Limb (tissue), 2 donors: ENCODE measurements around the gene BORCS6.
A peak's percentile ranks its signal among the peaks of the same experiment; 100 is the strongest.
"Not testable (repeated sequence)": the region's sequence is repeated elsewhere in the genome, so short reads cannot be mapped to it uniquely, and the experiment has no call there.

Experiments
- DNase-seq, 2 donors: peaks; one replicate each; pipeline ENCODE4 v3.0.0-alpha.2; 2016; ENCODE audit errors: extremely low spot score in 2 of 2

The BORCS6 gene

DNA sequence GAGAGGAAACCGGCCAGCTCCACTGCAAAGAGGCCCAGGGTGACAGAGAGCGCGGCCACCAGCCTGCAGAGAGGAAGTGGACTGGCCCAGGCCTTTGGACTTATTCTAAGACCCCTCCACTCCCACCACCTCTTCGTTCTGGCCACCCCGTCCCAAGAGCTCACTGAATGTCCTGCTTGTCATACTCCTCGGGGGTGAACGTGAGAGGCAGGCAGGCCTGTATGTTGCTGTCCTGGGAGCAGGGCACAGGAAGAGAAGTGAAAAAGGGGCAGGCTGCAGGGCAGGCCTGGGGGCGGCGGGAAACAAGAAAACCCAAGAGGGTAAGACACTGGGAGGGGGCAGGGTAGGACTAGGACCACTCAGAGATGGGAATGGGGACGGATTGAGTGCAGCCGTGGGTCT is 14.2 kb downstream of the BORCS6 start:
- DNase-seq = no peak

DNA sequence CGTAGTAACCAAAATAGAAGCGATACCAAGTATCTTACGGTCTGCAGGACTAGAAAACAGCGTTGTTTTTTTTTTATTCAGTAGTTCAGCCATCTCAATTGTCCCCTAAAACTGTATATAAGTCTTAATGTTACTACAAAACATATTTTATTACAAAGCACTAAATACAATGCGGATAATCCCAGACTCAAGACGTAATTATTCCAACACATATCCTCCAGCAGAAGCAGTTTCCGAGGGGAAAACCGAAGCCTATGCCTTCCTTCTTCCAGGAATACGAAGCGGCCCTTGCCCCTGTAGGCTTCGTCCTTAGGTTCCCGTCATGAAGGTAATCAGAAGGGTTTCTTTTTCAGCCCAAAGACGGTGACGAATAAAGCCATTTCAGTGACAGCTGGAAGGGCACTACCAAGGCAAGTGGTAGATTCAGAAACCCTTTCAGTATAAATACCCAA is 16.1 kb downstream of the BORCS6 start:
- DNase-seq = no peak

DNA sequence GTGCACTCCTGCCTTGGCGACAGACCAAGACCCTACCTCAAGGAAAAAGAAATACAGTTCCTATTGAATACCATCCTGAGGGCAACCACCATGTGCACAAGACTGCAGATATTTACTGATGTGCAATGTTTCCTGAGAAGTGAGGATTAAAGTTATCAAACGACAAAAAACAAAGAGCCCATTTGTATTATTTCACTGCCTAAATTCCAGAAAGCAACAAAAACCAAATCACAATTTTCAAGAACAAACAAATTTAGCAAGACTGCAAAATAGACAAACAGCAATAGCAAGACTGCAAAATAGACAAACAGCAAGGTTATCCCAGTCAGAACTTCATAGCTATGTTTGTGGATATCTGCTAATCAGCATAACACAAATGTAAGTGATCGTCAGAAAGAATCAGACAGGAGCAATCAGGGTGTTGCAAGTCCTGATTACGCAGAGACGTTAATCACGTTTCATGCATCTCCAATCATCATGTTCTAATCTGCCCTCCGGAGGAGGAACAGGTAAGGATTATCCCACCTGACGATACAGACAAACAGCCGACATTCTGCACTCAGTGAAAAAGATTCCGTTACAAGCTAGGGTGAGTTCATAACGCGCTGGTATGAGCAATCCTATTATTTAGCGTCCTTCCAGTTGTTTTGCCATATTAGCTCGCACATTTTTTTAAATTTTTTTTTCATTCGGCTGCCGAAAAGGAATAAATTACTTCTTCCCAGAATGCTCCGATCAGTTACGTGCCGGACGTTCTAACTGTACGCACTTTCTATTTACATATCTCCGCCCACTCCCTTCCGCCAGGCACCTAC is 16.7 kb downstream of the BORCS6 start:
- peak; percentile 83 to 96 for DNase-seq

DNA sequence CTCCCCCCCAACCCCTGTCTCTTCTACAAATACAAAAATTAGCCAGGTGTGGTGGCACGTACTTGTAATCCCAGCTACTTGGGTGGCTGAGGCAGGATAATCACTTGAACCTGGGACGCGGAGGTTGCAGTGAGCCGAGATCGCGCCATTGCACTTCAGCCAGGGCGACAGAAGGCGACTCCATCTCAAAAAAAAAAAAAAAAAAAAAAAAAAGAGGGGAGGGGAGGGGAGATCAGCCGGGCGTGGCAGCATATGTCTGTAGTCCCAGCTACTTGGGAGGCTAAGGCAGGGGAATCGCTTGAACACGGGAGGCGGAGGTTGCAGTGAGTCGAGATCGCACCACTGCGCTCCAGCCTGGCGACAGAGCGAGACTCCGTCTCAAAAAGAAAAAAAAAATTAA is 19.8 kb downstream of the BORCS6 start:
- DNase-seq = not testable (repeated sequence)

DNA sequence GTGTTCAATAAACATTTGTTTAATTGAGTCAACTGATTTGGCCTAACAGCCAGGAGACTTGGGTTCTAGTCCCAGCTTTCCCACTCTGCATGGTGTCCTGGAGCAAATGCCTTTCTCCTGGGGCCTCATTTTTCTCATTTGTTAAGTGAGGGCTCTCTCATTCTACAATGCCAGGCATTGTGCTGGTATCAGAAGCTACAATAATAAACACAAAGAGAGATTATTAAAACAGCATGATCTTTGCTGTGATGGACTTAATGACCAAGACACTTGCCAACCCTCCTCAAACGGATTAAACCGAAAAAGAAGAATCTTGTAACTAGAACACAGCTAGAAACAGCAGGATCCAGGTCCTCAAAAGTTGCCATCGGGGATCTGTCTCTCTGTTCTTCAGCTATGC is 22.5 kb downstream of the BORCS6 start:
- no peak for DNase-seq

DNA sequence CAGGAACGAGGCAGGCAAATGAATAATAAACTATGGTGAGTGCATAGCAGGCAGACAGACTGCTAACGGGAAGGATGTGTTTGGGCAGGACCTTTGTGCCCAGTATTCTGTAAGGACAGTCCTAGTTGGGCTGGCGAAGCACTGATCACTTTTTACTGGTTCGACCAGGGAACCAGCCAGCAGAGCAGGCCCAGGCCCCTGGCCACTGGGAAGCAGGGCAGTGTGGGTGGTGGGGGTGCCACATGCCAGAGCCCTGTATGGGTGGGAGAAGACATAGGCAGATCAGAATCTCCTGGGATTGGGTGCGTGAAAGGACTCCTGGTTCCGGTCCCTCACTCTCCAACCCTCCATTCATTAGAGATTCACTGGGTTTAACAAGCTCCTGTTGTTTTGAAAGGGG is 23.2 kb downstream of the BORCS6 start:
- DNase-seq = no peak

DNA sequence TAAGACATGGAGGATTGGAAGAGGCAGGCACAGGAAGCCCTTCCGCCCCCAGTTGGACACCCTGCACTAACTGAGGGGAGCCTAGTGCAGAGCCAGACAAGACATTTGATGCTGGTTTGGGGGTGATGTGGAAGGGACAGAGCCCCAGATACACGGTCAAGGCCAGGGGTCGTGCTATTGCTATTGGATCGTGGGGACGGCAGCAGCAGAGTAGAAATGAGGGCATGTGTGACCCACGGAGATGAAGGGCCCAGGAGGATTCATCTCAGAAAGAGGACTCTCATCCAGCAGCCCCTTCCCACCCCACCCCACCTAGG is 25.2 kb downstream of the BORCS6 start:
- DNase-seq = no peak

DNA sequence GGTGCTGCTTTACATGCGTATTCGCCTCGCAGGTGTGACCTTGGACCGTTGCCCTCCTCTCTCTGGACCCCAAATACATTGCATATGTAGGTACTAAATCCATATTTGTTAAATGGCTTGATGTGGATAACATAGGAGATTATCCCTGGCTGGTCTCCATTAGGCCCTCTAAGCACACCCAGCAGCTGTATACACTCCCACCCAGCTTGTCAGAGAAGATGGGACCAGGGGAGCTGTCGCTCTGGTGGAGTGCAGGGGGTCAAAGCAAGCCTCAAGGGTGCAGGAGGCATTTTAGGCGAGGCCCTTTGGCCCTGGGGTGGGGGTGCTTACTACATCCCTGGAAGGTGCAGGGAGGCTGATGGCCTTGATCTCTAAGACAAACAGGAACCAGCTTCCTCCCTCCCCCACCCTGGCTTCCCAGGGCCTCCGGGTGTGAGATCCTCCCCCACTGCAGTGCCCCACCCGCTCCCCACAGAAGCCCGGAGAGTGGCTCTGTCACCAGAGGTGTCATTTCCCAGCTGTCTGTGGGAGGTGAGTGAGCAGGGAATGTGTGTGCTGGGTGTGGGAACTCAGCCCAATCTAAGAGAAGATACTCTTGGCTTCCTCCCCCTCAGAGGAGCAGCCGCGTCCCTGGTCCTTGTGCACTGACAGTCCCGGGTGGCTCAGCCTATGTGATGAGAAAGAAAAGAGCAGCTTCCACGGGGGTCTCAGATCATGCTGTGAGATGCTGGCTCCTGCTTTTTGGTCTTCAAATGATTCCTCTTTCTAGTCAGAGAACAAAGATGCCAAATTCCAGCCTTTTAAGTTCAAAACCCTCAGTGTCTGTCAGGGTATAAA is 25.8 kb downstream of the BORCS6 start:
- DNase-seq = peak; percentile 27 to 56

DNA sequence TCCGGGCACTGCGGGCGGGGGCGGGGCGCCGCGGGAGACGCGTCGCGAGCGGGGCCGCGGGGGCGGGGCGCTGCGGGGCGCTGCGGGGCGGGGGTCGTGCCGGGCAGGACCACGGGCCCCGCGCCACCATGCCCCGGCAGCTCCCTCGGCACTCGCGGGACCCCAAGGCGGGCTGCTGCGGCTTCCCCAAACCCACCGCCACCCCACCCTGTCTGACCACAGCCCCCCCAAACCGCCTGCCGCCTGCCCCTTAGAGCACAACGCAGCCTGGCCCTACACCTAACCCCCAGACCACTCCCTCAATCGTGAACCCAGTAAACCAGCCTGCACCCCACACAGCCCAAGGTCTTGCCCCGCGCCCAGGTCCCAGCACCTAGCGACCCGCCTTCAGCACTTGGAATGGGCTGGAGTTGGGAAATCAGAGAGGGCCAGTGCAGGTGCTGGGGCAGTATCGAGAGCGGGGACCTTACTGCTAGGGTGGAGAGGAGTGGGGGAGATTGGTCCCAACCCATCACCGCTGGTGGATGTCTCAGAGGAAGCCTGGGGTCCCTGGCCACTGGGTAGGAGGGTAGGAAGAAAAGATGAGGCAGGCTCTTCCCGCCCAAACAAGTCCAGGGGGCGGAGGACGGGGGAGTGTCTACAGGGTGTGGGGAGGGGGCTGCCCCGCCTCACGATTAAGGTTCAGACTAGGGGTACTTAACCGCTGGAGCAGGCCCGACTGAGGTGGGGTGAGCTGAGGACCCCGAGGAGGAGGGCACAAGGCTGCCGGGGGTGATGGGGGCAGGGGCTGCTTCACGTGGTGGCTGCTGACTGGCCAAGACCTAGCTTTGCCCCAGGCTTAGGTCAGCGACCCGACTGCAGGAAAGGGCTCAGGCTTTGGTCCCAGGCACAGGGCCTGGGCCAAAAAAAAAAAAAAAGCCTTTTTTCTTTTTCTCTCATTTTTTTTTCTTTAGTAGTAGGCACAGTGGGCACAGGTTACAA is 26.7 kb downstream of the BORCS6 start:
- DNase-seq = peak; percentile 24 to 93

DNA sequence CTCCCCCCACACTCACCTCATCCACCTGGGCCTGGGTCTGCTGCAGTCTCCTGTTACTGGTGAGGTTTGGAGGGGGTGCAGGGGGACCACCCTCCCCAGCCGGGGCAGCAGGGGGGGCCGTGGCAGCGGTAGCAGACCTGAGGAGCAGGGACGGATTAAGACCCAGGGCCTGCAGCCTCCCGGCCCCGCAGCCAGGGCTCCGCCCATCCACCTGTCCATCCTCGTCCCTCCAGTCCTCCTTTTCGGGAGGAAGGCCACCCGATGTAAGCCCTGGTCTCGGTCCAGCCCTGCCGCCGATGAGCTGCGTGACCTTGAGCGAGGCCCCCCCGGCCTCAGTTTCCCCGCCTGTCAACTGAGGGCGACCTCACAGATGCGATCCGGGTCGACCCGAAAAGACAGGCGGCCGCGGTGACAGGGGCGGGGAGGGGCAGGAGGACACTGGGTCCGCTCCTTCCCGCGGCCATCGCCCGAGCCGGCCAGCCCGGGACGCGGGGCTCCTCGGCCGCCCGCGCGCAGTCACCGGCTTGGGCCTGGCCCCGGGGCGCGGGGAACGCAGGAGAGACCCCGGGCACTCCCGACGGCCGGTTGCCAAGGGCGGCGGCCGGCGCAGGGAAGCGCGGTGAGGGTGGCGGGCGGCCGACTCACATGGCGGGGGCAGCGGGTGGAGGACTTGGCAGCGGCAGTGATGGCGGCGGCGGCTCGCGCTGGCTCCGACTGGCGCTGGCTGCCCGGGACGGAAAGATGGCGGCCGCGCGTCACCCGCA is 27.6 kb downstream of the BORCS6 start, which contains the start of gene VAMP2:
Gene VAMP2, minus strand, starts transcription at position 716 of the 764 bp plus-strand sequence. Its CDS starts 69 bp downstream, at position 647.
- peak; percentile 66 to 73 for DNase-seq

DNA sequence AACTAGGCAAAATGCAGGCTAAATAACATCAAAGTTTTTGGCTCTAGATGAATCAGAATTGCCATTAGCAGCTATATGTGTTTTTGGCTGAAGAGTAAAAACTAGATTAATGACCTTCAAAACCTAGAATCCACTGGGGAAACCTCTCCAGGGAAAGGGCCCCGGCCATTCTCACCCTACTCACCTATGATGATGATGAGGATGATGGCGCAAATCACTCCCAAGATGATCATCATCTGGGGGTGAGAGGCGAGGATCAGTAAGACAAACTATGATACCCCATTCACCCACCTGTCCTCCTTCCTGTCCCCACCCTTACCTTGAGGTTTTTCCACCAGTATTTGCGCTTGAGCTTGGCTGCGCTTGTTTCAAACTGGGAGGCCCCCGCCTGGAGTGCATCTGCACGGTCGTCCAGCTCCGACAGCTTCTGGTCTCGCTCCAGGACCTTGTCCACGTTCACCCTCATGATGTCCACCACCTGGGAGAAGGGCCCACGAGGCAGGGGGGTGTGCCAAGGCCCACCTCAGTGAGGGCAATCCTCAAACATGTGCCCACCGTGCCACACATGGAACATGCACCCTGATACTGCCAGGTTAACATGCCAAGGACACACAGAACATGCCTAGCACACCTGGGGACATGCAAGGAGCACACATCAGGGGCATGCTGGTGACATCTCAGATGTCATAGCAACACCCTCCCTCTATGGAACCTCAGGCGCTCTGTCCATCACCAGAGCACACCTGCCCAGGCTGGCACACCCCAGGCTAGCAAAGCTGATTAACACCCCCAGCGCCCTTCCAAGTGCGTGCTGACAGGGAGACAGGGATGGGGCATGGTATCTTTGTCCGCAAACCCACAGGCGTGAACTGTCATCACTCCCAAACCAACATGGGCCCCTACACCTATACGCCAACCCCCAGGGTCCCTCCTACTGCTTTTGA is 28.4 kb downstream of the BORCS6 start:
- peak in 1 of 2 donors; percentile 31 for DNase-seq

DNA sequence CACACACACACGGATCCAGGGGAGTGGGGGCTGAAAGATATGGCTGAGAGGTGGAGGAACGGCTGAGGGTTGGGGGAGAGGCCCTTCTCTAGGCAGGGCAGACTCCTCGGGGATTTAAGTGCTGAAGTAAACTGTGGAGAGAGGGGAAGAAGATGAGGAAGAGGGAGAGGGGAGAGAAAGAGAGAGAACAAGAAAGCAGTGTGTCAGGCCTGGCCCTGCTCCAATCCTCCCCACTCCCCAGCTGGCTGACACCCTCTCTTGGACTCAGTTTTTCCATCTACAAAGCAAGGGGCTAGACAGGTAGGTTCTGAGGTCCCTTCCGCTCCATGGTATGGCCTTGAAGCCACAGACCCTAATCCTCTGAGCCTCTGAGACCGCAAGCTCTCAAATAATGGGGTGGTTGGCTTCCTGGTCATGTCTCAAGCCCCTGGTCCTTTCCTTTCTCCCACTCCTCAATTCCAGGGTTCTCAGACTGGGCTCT is 29.2 kb downstream of the BORCS6 start:
- no peak for DNase-seq

DNA sequence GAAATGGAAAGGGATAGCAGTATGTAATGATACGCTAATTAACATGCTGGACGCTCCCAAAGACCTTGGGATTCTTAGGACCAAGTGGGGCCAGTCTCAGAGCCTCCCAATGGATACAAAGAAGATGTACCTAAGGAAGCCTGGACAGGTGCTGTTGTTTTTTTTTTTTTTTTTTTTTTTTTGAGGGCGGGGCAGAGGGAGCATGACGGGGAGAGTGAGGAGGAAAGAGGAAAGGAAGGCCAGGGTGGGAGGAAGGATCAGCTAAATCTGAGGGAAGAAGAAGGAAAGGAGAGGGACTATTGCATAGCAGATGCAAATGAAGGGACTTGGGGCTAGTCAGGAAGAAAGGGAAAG is 29.8 kb downstream of the BORCS6 start:
- no peak for DNase-seq

DNA sequence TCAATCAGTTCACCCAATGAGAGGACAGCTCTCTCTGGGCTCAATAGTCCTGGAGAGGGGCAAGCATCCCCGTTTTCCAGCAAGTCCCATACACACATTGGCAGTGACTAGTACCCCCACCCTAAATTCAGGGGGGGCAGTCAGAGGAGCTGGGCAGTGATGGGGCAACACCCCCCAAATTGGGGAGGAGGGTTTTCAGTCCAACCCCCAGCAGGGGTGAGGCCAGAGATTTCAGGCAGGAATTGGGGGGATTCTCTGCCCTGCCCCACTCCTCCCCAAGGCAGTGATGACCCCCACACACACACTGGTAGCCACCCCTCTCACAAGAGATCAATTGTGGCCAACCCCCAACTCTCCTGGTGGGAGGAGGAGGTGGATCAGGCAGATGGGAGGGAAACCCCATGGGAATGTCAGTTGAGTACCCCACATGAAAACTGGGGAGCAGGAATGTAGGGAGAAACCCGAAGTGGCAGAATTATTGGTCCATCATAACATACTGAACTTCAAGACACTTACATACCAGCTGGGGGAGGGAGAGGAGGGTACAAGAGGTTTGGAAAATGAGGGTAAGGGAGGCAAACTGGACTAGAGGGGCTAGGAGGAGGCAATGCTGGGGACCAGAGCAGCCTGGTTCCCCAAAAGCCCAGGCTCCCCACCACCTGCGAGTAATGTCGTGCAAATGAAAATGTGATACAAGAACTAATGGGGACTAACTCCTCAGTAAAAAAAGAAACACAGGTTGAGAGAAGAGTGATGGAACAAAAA is 30.3 kb downstream of the BORCS6 start:
- no peak for DNase-seq

DNA sequence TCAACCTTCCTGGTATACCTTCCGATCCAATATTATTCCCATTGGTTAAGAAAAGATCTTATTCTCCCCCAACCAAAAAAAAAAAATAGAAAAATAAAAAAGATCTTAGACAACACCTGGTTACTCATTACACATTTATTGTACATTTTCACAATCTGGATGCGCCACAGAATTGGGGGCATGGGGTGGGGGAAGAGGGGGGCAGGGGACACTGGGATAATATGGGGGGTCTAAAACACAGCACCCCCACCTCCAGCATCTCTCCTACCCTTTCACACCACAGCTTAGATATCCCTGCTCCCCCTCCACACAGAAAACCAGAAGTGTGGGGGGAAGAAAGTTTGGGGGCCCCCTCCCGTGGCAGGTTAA is 31.0 kb downstream of the BORCS6 start:
- DNase-seq = no peak

DNA sequence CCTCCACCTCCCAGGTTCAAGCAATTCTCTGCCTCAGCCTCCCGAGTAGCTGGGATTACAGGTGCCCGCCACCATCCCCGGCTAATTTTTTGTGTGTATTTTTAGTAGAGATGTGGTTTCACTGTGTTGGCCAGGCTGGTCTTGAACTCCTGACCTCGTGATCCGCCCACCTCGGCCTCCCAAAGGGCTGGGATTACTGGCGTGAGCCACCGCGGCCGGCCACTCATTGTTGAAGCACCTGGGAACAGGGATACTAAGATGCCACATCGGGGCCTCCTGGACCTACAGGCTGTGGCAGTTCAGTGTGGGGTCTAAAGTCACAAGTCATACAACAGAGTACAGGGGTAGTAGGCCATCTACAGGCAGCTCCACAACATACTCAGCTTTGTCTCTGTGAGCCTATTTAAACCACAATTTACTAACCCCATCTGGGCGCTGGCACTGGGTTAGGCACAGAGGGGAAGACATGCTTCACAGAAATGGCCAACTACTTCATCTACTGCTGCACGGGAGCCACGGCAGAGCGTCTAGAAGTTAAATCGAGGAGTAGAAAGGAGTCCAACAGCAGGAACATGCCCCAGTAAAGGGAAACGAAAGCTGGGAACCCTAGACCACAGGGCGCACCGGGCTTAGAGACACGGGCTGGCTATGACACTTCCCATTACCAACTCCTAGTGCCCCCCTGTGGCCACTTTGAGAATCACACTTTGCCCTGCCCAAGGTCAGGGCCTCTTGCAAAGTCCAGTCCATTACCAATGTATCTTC is 31.5 kb downstream of the BORCS6 start:
- DNase-seq = peak; percentile 85 to 90

DNA sequence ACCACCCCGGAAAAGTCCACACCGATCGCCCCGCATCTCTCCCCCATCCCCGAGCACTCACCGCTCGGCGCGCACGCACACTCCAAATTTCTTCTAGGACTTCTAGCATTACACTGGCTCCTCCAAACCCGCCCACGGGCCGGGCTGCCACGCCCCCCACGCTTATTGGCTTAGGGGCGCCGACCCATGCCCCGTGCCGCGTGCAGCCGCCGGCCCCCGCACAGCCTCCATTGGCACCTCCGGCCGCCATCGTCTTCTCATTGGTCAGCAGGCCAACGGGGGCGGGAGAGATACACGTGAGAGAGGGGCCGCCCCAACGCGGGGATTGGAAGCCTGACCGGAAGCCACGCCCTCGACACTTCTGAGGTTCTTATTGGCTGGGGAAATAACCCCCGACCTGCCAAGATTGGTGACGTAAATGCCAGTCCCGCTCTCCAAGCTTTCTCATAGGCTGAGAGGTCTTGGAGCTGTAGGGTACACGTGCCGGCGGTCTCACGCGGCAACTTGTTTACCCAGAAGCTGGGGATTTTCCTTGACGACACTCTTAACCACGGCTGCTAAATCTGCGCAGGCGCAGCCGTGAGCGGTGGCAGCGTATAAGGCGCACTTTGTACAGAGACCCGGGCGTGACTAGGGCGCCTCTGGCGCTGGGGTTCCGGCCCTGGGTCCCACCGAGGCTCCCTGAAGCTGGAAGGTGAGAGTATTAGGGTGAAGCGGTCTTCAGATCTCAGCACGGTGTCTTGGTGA is 33.6 kb downstream of the BORCS6 start:
- DNase-seq = peak; percentile 100

DNA sequence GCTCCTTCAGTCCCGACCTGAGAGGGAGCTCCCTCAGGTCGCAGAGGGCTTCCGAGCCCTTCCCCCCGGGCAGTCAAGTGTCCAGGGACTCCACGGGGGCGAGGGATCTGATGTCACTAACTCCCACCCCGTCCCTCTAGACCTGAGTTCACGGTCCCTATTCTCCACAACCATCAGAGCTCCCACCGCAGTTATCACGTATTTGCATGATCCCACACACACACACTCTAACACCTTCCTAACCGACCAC is 34.1 kb downstream of the BORCS6 start:
- no peak for DNase-seq
